Fibroblast of peridontal ligament (primary cell): Measurements from ENCODE around the gene HIVEP3.
A peak's percentile ranks its signal among the peaks of the same experiment; 100 is the strongest.

Experiments
- DNase-seq: peaks from one replicate; pipeline ENCODE4 v3.0.0-alpha.2; 2010; ENCODE audit errors: extremely low read depth

HIVEP3 gene

DNA sequence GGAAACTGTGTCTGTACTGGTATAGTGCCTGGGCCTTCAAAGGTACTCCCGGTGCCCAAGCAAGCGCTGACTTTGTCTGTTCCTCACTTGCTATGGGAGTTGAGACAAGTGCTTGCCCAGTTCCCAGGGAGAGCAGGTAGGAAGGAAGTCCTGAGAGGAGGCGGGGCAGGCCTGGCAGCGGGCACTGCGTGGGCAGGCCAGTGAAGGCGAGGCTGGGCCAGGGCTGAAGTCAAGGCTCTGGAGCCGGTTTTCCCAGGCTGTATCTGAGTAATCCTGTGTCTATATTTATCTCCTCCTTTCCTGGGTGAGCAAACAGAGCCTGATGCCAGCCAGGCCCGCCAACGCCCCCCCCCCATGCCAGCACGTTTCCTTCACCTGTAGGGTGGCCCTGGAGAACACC is 418.3 kb downstream of the HIVEP3 start:
- no peak for DNase-seq

DNA sequence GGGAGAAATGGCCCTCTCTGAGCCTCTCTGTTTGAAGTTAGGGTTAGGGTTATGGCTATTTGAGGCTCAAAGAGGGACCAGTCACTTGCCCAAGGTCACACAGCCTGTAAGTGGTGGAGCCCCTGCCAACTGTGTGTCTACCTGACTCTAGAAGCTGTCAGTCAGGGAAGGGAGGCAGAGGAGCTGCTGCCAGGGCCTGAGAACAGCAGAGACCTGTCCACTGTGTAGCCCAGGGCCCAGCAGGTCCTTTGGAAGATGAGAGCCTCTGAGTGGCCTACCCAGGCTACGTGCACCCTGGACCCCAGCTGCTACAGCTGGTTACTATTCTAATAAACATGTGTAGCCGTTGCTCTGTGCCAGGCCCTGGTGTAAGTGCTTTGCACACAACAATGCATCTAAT is 419.1 kb downstream of the HIVEP3 start:
- DNase-seq: no peak

DNA sequence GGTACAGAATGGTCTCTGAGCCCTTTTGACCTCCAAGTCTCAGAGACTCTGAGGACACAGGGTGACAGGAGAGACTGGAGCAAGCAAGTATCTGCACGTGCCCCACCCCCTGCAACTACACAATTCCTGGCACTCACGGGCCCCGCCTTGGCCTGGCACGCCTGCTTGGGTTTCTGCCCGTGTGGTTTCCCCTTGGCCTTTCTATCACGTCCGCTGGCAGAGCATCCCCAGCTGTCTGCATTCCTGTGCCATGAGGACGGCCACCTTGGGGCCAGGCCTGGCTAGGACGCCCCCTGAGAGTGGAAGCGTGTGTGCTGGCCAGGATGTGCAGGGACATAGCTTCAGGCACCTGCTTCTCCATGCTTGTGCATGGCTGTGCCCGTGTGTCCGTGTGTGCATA is 419.9 kb downstream of the HIVEP3 start:
- DNase-seq: no peak

DNA sequence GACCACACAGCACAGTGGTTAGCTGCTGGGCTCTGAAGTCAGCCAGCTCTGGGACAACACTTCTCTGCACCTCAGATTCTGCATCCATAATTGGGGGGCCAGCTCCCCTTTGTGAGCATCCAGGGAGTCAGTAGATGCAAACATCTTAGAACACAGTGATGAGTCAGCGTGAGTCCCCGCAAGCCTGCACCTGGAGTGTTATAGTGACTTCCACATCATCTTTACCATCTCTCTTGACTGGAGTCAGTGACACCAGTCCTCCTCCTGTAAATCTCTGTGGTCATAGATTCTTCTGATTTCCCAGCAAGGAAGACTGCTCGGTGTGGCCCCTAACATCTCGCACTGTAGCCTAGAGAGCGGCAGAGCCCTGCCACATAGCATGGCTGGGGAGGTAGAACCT is 420.3 kb downstream of the HIVEP3 start:
- no peak for DNase-seq

DNA sequence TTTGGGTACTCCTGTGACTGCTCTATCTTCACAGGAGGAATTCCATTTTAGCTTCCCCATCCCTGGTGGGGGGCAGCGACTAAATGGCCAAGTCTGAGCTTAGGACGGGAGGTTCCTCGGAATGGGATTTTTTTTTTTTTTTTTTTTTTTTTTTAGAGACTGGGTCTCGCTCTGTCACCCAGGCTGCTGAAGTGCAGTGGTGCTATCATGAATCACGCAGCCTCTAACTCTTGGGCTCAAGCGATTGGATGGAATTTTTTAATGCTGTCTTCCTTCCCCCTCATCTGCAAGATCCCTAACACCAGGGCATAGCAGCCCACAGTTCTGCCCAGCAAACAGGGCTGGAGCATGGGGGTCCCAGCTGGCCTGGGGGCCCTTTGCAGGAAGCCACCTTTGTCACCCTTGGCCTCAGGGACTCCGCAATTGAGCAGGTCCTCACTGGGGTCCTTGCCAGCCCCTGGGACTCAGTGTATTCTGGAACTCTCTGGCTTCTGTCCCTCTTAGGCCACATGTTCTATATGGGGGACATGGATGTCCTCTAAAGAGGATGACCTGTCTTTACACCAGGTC is 421.2 kb downstream of the HIVEP3 start:
- DNase-seq: no peak

DNA sequence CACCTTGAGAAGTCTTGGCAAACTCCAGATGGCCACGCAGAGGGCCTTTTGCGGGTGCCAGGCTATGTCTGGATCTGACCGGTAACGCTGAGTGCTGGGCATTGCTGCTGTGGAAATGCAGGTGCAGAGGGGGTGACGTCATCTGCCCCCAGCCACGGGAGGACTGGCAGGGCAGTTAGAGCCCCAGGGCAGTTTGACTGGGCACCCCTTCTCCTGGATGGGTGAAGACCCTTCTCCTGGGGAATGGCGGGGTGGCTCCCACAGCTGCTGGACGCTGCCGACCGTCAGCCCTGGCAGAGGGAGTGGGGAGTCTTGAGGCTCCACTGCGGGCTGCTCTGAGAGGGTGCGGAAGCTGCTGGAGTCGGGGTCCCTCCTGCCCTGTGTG is 421.7 kb downstream of the HIVEP3 start:
- DNase-seq: no peak

DNA sequence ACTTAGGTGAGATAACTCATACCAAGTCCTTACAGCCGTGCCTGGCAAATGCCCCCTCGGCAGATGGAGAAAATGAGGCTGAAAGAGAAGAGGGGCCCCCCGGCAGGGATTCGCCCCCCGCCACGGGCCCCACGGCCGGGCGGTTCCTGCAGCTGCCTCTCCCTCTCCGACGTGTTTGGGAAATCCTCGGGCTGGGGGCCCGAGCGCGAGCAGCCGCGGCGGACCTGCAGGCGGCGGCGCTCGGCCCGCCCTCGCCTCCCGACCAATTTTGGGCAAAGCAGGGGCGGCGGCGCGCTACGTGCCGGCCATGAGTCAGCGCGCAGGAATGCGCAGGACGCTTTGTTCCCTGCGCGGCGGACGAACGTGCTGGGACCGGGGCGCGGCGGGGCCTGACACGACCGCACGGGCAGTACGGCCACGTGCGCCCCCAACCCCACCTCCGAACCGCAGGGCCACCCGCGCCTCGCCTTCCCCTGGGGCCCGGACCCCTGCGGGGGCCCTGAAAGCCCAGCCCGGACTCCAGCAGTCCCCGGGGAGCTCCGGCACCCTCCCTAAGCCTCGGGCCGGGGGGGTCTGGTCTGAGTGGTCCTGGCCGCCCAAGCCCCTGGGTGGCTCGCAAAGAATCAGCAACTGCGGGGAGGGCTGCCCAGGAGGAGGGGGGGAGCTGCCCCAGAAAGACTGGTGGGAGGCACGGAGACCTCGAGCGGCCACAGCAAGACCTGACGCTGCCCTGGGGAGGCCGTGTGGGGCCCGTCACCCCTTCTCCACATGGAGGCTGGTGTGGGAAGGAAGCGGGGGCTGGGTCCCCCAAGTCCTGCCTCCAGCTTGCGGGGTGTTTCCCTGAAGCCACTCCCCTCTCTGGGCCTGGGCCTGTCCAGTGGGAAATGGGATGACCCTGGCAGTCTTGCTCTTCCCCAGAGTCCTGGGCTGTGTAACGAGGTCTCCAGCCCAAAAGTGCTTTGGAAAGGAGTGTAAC is 422.4 kb downstream of the HIVEP3 start:
- DNase-seq: peak; percentile 72

DNA sequence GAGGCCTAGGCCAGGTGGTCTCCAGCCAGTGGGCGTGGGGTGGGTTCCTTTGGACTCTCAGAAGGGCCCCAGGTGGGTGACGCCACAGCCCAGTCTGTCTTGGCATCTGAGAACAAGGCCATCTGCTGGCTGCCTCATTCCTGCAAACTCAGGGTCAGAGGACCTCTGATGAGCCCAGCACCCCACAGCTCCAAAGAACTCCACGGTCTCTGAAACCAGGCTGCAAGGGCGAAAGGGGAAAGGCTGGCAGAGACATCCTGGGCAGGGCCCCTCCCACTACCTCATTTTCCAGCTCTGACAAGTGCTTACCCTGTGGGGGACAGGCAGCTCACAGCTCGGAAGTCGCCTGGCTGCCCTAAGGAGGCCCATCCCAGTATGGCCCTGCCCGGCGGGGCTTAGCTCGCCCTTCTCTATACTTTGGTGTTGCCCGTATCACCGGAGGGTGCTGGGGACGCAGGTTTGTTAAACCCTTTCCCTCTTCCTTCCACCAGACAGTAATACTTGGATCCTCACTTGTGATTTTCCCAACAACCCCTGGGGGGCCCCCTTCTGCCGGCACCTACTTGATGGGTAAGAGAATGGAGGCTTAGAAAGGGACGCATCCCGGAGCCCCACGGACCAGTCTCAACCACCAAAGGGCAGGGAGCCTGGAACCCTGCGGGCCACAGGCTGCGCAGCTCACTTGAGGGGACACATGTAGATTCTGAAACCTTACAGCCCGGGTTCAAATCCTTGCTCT is 423.3 kb downstream of the HIVEP3 start:
- DNase-seq: no peak

DNA sequence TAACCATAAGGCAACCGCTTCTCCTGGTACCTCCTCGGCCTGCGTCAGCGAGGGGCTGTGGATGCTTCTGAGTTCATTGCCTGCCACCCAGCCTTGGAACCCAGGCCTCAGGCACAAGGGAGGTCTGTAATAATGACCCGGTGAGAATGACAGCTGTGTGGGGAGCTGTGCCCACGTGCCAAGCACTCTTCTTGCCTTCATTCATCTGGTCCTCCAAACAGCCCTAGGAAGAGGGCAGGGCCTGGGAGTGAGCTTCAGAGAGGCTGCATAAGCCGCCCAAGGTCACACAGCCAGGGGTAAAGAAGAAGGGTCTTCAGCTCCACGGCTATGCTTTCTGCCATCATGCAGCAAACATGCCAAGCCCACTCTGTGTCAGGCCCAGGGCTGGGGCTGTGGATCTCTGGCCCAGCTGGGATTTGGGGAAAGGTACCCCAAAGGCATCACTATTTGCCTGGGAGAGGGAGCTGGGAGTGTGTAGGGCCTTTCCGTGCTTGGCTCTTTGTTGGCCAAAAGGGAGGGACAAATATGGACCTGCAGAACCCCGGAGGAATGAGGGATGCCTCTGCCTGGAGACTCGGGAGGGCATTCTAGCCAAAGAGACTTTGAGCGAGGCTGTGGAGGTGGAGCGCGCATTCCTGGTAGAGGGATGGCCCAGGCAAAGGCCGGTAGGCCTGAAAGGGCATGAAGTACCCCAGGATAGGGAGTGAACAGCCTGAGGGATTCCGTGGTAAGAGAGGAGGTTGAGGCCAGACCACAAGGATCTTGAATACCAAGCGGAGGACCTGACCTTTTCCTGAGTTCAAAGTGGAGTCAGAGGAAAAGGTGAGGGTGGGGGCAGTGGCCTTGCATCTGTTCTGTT is 424.1 kb downstream of the HIVEP3 start:
- DNase-seq: no peak

DNA sequence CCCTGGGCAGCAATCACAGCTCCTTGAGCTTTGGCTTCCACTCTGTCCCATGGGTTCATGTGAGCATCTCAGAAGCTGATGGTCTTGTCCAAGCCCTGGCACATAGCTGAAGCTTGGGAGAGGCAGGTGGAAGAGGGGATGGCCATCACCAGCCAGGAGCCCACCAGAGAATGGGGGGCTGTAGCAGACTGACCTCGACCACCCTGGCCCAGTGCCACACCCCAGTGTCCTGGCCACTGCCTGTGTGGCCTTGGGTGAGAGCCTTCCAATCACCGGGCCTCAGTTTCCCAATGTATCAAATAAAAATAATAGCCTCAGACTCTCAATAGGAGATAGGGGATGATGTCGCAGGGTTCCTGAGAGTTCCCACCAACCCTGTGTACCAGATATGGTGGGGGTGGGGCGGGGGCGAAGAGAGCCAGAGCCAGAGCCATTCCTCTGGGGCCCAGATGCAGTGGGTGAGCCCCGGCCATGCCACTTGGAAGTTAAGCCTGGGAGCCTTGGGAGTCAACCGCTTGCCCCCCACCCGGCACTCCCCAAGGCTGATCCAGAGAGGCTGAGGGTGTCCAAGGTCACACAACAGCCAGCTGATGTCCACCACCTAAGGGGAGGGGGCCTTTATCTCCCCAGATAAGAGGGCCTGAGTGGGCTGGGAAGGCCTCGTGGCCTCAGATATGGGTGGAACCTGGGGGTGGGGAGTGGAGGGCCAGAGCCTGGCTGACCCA is 424.9 kb downstream of the HIVEP3 start:
- no peak for DNase-seq

DNA sequence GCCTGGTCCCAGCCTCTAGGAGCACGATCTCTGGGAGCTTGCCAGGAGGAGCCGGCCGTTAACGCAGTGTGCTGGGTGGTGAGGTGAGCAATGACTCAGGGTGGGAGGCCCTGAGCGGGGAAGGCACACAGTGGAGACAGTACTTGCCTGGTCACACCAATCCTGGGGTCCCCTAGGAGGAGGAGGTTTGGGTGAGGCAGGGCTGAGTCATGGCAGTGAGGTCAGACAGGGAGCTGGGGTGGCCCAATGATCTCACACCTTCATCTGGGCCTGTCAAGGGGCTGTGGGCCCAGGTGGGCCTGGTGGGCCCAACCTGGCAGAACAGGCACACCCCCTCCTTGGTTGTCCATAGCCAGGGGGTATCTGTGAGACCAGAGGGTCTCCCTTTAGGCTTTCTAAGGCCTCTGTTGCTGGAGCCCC is 425.6 kb downstream of the HIVEP3 start:
- peak; percentile 61 for DNase-seq

DNA sequence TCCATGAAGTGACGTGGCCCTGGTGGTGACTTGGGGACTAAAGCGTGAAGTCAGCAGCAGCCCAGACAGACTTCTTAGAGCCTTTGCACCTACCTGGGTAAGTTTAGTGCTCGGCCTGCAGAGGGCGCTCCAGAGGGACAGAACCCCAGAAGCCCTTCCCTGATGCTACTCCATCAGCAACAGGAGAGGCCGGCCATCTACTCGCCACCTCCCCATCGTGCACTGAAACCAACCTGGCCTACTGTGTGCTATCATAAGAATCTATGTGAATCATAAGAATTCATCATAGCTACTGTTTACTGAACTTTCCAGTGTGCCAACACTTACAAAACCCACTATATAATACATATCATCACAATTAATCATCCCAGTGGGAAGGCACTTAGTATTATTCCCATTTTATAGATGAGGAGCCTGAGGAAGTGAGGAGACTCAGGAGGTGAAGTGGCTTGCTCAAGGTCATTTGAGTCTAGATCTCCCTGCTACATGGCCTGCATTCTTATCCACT is 426.3 kb downstream of the HIVEP3 start:
- no peak for DNase-seq

DNA sequence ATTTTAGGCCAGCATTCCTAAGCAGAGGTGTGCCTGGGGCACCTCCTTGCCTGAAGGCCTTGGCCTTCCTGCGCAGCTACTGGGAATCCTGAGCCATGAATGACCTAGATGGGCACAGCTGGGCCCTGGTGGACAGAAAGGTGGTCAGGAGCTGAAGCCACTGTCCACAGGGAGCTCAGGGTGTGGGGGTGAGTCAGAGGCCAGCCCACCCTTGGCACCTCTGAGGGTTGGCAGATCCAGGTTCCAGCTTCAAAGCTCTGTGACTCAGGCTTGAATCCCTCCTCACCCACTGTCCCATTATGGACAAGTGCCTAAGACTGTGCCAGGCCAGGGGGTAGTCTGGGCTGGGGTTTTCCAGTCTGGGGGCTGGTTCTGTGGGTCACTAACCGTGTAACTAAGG is 427.8 kb downstream of the HIVEP3 start:
- no peak for DNase-seq

DNA sequence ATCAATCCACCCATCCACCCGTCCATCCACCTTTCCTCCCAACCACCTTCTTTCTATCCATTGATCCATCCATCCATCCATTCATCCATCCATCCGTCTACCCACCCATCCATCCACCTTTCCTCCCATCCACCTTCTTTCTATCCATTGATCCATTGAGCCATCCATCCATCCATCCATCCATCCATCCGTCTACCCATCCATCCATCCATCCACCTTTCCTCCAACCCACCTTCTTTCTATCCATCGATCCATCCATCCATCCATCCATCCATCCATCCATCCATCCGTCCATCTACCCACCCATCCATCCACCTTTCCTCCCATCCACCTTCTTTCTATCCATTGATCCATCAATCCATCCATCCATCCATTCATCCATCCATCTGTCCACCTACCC is 429.2 kb downstream of the HIVEP3 start:
- no peak for DNase-seq

DNA sequence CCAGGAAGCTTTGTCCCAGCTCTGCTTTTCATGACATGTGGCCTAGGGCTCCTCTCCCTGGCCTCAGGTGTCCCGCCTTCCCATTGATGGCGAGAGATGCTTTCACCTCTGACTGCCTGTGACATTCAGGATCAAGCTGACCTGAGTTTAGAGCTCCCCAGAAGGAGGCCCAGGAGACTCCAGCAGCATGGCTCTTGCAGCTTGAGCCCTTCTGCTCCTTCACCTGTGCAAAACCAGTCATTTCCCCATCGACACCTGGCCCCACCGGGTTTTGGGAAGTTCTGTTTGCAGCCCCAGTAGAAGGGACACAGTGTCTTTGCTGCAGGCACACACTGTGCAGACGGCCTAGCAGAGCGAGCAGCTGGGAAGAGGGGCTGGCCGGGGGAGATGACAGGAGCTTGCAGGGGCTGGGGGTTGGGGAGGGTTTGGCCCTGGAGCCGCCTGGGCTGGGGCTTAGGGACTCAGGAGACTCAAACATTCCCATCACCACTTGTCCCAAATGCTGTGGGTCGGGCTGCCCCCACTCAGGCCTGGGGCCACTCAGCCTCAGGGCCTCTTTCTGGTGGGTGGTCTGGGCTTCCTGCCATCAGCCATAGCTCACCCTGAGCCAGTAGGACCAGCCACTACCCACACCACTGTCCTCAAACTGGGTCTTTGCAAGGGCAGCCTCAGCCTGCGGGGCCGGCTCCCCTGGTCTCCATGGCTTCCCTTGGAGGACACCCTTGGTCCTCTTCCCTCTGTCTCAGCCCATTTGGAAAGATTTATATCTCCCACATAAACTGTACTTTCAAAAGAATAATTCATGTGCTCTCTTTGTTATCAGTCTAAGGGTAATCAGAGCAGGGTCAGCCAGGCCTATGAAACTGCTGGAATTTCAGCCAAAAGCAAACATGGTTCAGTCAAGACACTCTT is 430.4 kb downstream of the HIVEP3 start:
- DNase-seq: no peak

DNA sequence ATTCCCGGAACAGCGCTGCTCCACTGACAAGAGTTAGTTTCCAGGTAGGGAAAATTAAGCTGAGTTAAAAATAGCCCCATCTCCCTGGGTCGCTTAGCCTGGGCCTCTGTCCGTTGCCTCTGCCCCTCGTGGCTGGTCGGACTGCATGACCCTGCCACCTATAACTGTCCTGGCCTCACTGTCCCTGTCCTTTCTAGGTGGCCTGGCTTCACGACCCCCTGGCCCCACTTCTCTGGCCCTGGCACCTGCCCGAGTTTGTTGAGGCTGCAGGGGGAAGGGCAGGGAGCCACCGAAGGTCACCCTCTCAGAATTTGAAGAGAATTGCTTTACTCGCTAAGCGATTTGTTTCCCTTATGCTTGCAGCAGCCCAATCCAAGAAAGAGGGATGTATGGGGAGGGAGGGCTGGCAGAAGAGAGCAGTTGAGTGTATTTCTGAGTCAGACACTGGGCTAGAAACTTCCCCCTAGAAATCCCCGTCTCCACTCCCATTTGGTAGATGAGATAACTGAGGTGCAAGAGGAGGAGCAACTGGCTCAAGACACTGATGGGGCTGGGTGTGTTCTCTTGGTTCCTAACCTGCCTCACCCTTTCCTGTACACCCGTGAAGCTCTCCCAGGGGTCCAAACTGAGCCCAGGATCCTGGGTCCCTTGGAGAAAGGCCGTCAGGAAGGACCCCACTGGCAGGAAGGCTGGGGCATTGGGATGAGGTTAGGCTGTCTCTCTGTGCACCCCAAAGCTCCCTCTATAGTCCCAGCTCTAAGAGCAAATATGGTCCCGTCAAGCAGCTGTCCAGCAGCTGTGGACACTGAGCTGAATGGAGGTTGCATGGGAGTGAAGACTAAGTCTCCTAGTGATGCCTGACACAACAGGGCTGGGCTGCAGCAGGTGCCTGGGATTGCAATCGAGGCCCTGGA is 431.3 kb downstream of the HIVEP3 start:
- DNase-seq: no peak

DNA sequence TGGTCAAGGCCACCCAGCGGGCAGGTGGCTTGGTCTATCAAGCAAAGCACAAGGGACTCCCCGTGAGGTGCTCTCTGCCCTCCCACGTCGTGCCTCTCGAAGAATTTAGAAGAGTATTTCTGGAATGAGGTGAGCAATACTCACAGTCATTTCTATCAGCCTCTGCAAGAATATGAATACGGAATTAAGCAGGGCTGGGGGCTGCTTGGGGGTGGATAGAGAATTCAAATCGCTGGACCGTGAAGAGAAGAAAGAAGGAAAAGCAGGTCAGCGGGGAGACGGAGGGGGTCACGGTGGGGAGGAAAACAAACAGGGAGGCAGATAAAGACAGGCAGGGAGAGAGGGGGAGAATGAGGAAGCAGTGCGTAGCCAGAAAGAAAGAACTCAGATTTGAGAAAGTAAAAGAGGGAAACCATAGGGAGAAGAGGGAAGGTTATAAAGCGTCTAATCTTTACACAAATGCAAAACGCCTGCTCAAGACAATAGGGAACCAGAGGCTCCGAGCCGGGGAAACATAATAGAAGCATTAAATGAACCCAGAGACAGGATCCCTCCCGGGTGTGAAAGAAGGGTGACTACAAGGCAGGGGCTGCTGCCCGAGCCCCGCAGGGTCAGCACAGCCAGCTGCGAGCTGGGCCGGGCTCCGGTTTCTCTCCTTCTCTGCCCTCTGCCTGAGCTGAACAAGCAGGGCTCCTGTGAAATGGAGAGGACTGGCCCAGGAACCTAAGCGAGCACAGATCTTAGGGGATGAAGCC is 432.2 kb downstream of the HIVEP3 start:
- DNase-seq: no peak

DNA sequence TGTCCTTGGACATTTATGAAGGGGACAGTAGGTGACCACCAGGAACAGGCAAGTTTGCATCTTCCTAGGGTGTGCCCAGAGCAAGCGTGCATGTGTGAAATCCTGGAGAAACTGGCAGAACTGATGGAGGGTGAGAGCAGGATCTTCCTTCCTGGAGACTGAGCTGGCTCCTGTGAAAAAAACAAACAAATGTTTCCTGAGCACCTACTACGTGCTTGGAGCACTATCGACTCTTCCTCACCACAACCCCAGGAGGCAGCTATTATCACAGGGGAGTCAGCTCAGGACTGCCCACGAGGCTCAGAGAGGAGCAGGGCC is 432.7 kb downstream of the HIVEP3 start:
- no peak for DNase-seq
